Immature natural killer cell (primary cell): ENCODE results near the gene GLIS2. TPM values are rescaled to one million over a fixed set of nuclear protein-coding genes. Genes with fewer than 3 reads are reported as not detected.
A peak's percentile ranks its signal among the peaks of the same experiment; 100 is the strongest.

Experiments used
- DNase-seq, 3 donors: peaks; one replicate each; pipeline ENCODE4 v3.0.0; 2022; ENCODE audit warnings: mixed read lengths in 1 of 3
- H3K27ac Mint-ChIP-seq, 6 donors: one replicate each; pipeline ENCODE4 v1.8.0; 2020; ENCODE audit warnings: mixed read lengths in 6 of 6, mild to moderate bottlenecking in 5 of 6, inconsistent platforms in 4 of 6, moderate library complexity in 3 of 6
- H3K27me3 Mint-ChIP-seq, 3 donors: one replicate each; pipeline ENCODE4 v1.8.0; 2020 to 2021; ENCODE audit warnings: low read depth in 3 of 3, mild to moderate bottlenecking in 3 of 3, mixed read lengths in 3 of 3, moderate library complexity in 3 of 3, inconsistent platforms in 1 of 3
- H3K36me3 Mint-ChIP-seq, 3 donors: one replicate each; pipeline ENCODE4 v1.8.0; 2020; ENCODE audit warnings: mixed read lengths in 3 of 3, inconsistent platforms in 2 of 3, mild to moderate bottlenecking in 2 of 3
- H3K4me1 Mint-ChIP-seq, 2 donors: one replicate each; pipeline ENCODE4 v1.8.0; 2020; ENCODE audit warnings: inconsistent platforms in 2 of 2, mild to moderate bottlenecking in 2 of 2, mixed read lengths in 2 of 2, moderate library complexity in 1 of 2
- H3K4me3 Mint-ChIP-seq, 5 donors: one replicate each; pipeline ENCODE4 v1.8.0; 2020; ENCODE audit warnings: mild to moderate bottlenecking in 5 of 5, mixed read lengths in 5 of 5, inconsistent platforms in 3 of 5, moderate library complexity in 3 of 5
- H3K9me3 Mint-ChIP-seq, 6 donors: one replicate each; pipeline ENCODE4 v1.8.0; 2020; ENCODE audit warnings: mild to moderate bottlenecking in 6 of 6, mixed read lengths in 6 of 6, inconsistent platforms in 4 of 6, moderate library complexity in 3 of 6
- polyA plus RNA-seq, 3 donors: library from polyadenylated mRNA; unstranded; fragments of 300-500 nt; fragmentation: Illumina TruSeq; gene quantifications; one replicate each; pipeline ENCODE4 v1.2.3, GENCODE V29; 2021

GLIS2 gene
- polyA plus RNA-seq, 3 donors from 2014 or later, result not detected

GRCh38 chr16:4361033-4361943, 45.4 kb downstream of the GLIS2 start:
- Mint-ChIP-seq H3K9me3 (no peaks in the 10 kb centered on the region), H3K27me3 (peaks cover 0 to 1% (median 0%) of the 10 kb centered on the region in 3 donors), H3K4me1 (peaks cover 0 to 3% of the 10 kb centered on the region in 2 donors), H3K4me3 (no peak overlapping the region), H3K36me3 (peaks cover 3 to 6% (median 4%) of the 10 kb centered on the region in 3 donors), H3K27ac (no peak overlapping the region)
- DNase-seq, result no peak

DNA sequence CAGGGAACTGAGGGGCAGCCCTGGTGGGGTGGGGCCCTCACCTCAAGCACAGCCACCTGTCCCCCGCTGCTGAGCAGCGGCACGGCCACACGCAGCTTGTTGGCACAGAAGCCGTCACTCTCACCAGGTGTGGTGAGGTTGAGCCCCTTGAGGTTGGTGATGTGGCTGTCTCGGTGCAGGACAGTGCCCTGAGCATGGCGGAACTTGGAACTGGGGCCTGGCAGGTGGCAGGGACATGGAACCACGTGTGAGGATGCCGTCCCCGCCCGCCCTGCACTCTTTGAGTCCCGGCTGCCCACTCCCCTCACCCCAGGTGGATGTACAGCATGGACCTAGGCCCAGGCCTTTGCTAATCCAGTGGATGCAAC, 46.1 kb downstream of the GLIS2 start:
- H3K4me1 Mint-ChIP-seq, result peaks cover 0 to 3% of the 10 kb centered on the region in 2 donors
- no peak for DNase-seq
- peak overlapping the region in 1 of 6 donors; percentile 58 for H3K27ac Mint-ChIP-seq
- no peaks in the 10 kb centered on the region for H3K9me3 Mint-ChIP-seq
- no peak overlapping the region for H3K4me3 Mint-ChIP-seq
- H3K27me3 Mint-ChIP-seq, result peaks cover 0 to 1% (median 0%) of the 10 kb centered on the region in 3 donors
- peaks cover 3 to 4% (median 3%) of the 10 kb centered on the region in 3 donors for H3K36me3 Mint-ChIP-seq

DNA sequence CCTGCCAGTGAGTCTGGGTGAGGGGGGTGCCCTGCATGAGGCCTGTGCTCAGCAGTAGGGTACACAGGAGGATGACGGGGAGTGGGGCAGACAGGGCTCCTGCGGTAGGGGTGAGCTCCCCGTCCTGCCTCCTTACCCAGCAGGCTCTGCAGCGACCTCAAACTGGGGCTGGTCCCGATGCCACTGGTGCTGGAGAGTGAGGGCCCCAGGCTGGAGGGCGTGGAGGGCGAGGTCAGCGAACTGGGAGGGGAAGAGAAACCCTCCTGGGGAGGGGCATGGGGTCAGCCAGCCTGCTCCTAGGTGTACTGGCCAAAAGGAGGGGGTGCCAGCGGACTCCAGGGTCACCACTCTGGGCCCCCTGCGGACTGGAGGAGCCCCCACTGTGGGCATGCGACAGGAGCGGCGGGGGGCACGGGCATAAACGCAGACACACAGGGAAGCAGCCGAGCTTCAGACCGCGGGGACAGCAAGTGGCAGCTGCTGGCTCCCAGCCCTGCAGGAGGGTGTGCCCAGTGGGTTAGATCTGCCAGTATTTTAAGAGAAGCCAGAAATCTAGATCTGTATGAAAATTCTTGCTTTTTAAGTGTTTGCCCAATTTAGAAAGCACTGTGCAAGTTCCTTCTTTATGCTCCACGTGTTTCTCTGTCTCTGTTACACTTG, 46.7 kb downstream of the GLIS2 start:
- peak overlapping the region in 1 of 6 donors; percentile 29 for H3K27ac Mint-ChIP-seq
- peaks cover 3 to 4% (median 3%) of the 10 kb centered on the region in 3 donors for H3K36me3 Mint-ChIP-seq
- DNase-seq, result no peak
- H3K4me3 Mint-ChIP-seq, result no peak overlapping the region
- H3K4me1 Mint-ChIP-seq, result peaks cover 0 to 7% of the 10 kb centered on the region in 2 donors
- H3K9me3 Mint-ChIP-seq, result no peaks in the 10 kb centered on the region
- peaks cover 0 to 1% (median 0%) of the 10 kb centered on the region in 3 donors for H3K27me3 Mint-ChIP-seq

DNA sequence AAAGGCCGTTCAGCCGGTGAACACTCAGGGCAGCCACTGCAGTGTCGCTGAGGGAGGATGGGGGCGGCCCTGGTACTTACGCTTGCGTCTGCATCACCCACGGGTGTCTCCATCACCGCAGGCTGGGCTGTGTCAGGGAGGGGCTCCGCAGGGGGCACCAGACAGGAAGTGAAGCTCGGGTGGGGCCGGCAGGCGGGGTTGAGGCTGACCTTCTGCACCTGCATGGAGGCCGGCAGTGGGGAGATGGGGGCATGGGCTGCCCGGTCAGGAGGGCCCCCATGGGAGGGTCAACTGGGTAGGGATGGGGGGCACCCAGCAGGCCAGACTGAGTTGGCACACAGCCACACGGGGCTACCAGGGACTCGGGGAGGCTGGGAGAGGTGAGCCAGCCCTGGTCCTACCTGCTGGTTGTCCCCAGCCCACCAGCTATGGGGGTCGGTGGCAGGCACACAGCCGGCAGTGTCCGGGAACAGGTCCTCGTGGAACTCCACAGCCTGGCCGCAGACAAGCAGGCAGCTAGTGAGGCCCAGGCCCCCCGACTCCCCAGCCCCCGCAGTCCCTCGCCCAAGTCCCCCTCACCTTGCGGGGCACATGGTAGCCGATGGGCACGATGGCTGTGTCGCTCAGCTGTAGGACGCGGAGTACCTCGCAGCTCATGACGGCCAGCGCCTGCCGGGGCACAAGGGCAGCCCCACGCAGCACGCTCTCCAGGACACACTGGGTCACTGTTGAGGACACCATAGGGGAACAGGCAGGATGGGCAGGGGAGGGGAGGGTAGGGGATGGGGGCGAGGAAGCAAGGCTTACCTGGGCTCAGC, 48.5 kb downstream of the GLIS2 start:
- Mint-ChIP-seq H3K27me3 (peaks cover 0 to 1% (median 0%) of the 10 kb centered on the region in 3 donors), H3K4me3 (no peak overlapping the region), H3K9me3 (no peaks in the 10 kb centered on the region), H3K4me1 (peaks cover 0 to 5% of the 10 kb centered on the region in 2 donors), H3K36me3 (no peaks in the 10 kb centered on the region), H3K27ac (no peak overlapping the region)
- peak in 1 of 3 donors; percentile 22 for DNase-seq

DNA sequence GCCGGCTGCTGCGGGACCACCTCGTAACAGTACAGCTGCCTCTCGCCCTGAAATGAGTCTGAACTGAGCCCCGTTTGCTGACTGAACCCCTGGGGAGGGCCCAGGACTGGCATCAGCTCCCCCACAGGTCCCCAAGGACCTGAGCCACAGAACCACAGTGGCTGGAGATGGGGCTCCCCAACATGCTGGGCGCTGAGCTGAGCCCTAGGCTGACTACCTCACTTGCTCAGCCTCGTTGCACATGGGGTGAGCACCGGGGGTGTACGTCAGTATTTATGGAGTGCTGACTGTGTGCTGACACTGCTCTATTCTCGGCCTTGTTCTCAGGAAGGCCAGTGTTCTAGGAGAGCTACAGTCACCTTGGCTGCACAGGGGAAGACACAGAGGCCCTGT, 49.1 kb downstream of the GLIS2 start:
- H3K36me3 Mint-ChIP-seq, result no peaks in the 10 kb centered on the region
- DNase-seq, result no peak
- H3K27me3 Mint-ChIP-seq, result peaks cover 0 to 1% (median 0%) of the 10 kb centered on the region in 3 donors
- peaks cover 0 to 5% of the 10 kb centered on the region in 2 donors for H3K4me1 Mint-ChIP-seq
- H3K27ac Mint-ChIP-seq, result no peak overlapping the region
- no peaks in the 10 kb centered on the region for H3K9me3 Mint-ChIP-seq
- no peak overlapping the region for H3K4me3 Mint-ChIP-seq

DNA sequence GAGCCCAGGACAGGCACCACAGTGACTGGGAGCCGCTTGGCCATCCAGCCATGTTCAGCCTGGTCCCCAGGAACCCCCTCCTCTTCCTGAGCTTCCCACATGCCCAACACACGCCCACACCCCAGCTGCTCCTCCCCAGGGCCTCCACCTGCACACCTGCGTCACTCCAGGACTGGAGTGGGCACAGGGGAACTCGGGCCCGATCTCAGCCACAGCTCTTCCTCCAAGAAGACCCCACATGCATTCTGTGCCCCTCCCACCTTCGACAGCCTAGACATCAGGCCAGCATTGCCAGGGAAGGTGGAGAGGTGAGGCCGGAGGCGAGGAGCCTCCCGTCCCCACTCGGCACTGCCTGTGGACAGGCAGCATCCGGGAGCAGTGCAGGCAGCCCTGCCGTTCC, 49.7 kb downstream of the GLIS2 start:
- Mint-ChIP-seq H3K9me3 (no peaks in the 10 kb centered on the region), H3K36me3 (no peaks in the 10 kb centered on the region), H3K27ac (peak overlapping the region in 1 of 6 donors; percentile 35), H3K27me3 (peaks cover 0 to 1% (median 0%) of the 10 kb centered on the region in 3 donors), H3K4me1 (peaks cover 0 to 7% of the 10 kb centered on the region in 2 donors), H3K4me3 (no peak overlapping the region)
- DNase-seq, result no peak

- no peaks in the 10 kb centered on the region for H3K36me3 Mint-ChIP-seq
- H3K27me3 Mint-ChIP-seq, result peaks cover 0 to 1% (median 0%) of the 10 kb centered on the region in 3 donors
- H3K27ac Mint-ChIP-seq, result no peak overlapping the region
- H3K4me3 Mint-ChIP-seq, result no peak overlapping the region
- H3K4me1 Mint-ChIP-seq, result peaks cover under 1 to 7% of the 10 kb centered on the region in 2 donors
- no peak for DNase-seq
- no peaks in the 10 kb centered on the region for H3K9me3 Mint-ChIP-seq
Observed at GRCh38 chr16:4366016-4366415, 50.1 kb downstream of the GLIS2 start.

- Mint-ChIP-seq H3K4me1 (peaks cover 9 to 15% of the 10 kb centered on the region in 2 donors), H3K4me3 (no peak overlapping the region), H3K36me3 (no peaks in the 10 kb centered on the region), H3K27ac (peak overlapping the region in 2 of 6 donors; percentile 27 to 53), H3K27me3 (peaks cover 0 to 1% (median 0%) of the 10 kb centered on the region in 3 donors), H3K9me3 (no peaks in the 10 kb centered on the region)
- DNase-seq, result no peak
Observed at GRCh38 chr16:4367393-4367856, 51.6 kb downstream of the GLIS2 start.

DNA sequence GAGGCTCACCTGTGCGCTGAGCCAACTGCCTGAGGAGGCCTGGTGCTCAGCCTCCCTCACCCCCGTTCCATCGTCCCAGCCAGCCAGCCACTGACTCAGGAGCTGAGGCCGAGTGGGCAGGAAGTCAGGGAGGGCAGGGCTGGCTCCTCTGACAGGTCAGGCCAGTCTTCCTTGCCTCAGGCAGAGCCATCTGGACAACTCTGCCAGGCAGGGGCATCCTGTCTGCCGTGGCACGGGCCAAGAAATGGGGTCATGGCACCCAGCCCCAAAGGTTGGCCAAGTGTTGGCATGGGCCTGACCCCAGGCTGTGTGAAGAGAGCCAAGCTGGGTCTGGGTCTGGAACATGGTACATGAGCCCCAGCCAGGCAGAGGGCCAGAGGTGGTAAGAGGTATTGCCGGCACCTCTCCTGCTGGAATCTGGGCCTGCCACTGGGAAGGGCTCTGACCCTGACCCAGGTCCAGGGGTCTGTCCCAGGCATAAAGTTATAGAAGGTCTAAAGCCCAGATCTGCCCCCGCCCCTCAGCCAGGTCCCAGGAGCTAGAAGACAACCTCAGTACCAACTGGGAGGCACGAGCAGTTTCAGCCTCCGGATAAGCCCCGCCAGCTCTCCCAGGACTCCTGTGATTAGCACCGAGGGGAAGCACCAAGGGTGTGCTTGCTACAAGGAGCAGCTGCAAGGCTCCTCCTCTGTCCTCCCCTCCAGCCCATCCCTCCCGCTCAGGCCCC, 53.3 kb downstream of the GLIS2 start:
- peaks cover 9 to 20% of the 10 kb centered on the region in 2 donors for H3K4me1 Mint-ChIP-seq
- no peak overlapping the region for H3K4me3 Mint-ChIP-seq
- H3K36me3 Mint-ChIP-seq, result no peaks in the 10 kb centered on the region
- no peak for DNase-seq
- H3K27me3 Mint-ChIP-seq, result peaks cover 0 to 1% (median 0%) of the 10 kb centered on the region in 3 donors
- H3K9me3 Mint-ChIP-seq, result no peaks in the 10 kb centered on the region
- peak overlapping the region in 3 of 6 donors; percentile 28 to 64 (median 61) for H3K27ac Mint-ChIP-seq

DNA sequence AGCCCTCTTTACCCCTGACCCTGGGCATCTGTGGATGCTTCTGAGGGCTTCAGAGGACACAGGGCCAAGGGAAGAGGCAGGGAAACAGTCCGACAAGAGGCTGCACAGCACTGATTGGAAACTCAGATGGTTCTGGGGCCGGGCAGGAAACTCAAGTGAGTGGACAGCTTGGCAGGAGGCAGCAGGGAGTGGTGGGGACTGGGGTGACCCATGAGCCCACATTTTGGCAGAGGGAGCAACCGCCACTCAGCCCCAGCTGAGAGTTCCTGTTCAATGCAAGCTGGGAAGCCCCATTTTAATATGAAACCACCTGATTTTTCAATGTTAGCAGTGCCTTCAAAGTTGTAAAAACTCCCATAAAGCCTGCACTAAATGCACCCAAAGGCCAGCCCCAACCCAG, 54.3 kb downstream of the GLIS2 start:
- peaks cover 0 to 4% (median 0%) of the 10 kb centered on the region in 3 donors for H3K27me3 Mint-ChIP-seq
- H3K36me3 Mint-ChIP-seq, result no peaks in the 10 kb centered on the region
- H3K4me3 Mint-ChIP-seq, result peak overlapping the region in 1 of 5 donors; percentile 62
- peak overlapping the region in 3 of 6 donors; percentile 43 to 78 (median 49) for H3K27ac Mint-ChIP-seq
- no peaks in the 10 kb centered on the region for H3K9me3 Mint-ChIP-seq
- DNase-seq, result no peak
- peaks cover 9 to 20% of the 10 kb centered on the region in 2 donors for H3K4me1 Mint-ChIP-seq

- Mint-ChIP-seq H3K27me3 (peaks cover 0 to 3% (median 0%) of the 10 kb centered on the region in 3 donors), H3K36me3 (no peaks in the 10 kb centered on the region), H3K4me1 (peaks cover 9 to 21% of the 10 kb centered on the region in 2 donors), H3K27ac (peak overlapping the region in 1 of 6 donors; percentile 45), H3K9me3 (no peaks in the 10 kb centered on the region), H3K4me3 (peak overlapping the region in 4 of 5 donors; percentile 24 to 68 (median 42))
- DNase-seq, result no peak
Observed at GRCh38 chr16:4370570-4371356, 54.9 kb downstream of the GLIS2 start.

GRCh38 chr16:4371357-4372000, 55.6 kb downstream of the GLIS2 start, which contains the start of gene VASN:
VASN (plus strand) TSS chr16:4371848; CDS start chr16:4380878, 9,030 bp downstream.
- Mint-ChIP-seq H3K27ac (peak within 1 kb of the TSS in 4 of 6 donors; percentile 45 to 77 (median 60)), H3K4me1 (peaks cover 9 to 22% of the 10 kb centered on the region in 2 donors), H3K36me3 (no peaks in the 10 kb centered on the region), H3K9me3 (no peaks in the 10 kb centered on the region), H3K27me3 (peaks cover 0 to 3% (median 0%) of the 10 kb centered on the region in 3 donors), H3K4me3 (peak within 1 kb of the TSS; percentile 73 to 89 (median 84))
- peak; percentile 71 to 75 (median 73) for DNase-seq
